ENCODE results near the gene HOXD3. TPM values are rescaled to one million over a fixed set of nuclear protein-coding genes. Genes with fewer than 3 reads are reported as not detected.

HOXD3 gene
- total RNA-seq (not detected), polyA plus RNA-seq (not detected), total RNA-seq (0 to 0.09 (median 0) reads per million in 6 experiments)

- no peak for ATAC-seq
- Mint-ChIP-seq H3K36me3 (peaks cover 2 to 5% (median 3%) of the 10 kb centered on the region in 3 donors), H3K27me3 (peaks cover 37 to 87% (median 72%) of the 10 kb centered on the region in 5 donors), H3K9me3 (peaks cover 0 to 2% (median 0%) of the 10 kb centered on the region in 9 donors), H3K27ac (peak within 1 kb of the TSS in 2 of 10 donors; percentile 50 to 56), H3K4me3 (peak within 1 kb of the TSS in 9 of 10 donors; percentile 1 to 81 (median 66)), H3K4me1 (peaks cover 12 to 33% (median 16%) of the 10 kb centered on the region in 4 donors)
- POLR2A ChIA-PET: no interaction called here
- no peak for DNase-seq
Measured at GRCh38 chr2:176156807-176157498, at the start of gene HOXD3. Gene HOXD3 (plus strand): TSS chr2:176157307. CDS start chr2:176169115, 11,808 bp downstream.

GRCh38 chr2:176107731-176108181, 49.4 kb upstream of the HOXD3 start:
- ATAC-seq: no peak
- Mint-ChIP-seq H3K27me3 (peaks cover 49 to 86% (median 75%) of the 10 kb centered on the region in 5 donors), H3K36me3 (peaks cover 0 to 28% (median 19%) of the 10 kb centered on the region in 3 donors), H3K4me1 (peaks cover 23 to 45% (median 29%) of the 10 kb centered on the region in 4 donors), H3K27ac (no peak overlapping the region), H3K9me3 (peaks cover 0 to 29% (median 5%) of the 10 kb centered on the region in 9 donors), H3K4me3 (no peak overlapping the region)
- POLR2A ChIA-PET: no interaction called here
- DNase-seq: no peak

GRCh38 chr2:176109192-176109901, 47.8 kb upstream of the HOXD3 start:
- Mint-ChIP-seq H3K9me3 (peaks cover 0 to 43% (median 8%) of the 10 kb centered on the region in 9 donors), H3K4me3 (peak overlapping the region; percentile 1 to 75 (median 40)), H3K4me1 (peaks cover 21 to 40% (median 26%) of the 10 kb centered on the region in 4 donors), H3K27ac (peak overlapping the region in 3 of 10 donors; percentile 1 to 83 (median 49)), H3K27me3 (peaks cover 51 to 86% (median 76%) of the 10 kb centered on the region in 5 donors), H3K36me3 (peaks cover 0 to 34% (median 17%) of the 10 kb centered on the region in 3 donors)
- ATAC-seq (no peak), DNase-seq (no peak)
- POLR2A ChIA-PET: no interaction called here

GRCh38 chr2:176109946-176110345, 47.2 kb upstream of the HOXD3 start:
- DNase-seq (no peak), ATAC-seq (no peak)
- Mint-ChIP-seq H3K9me3 (peaks cover 0 to 46% (median 8%) of the 10 kb centered on the region in 9 donors), H3K4me3 (peak overlapping the region in 2 of 10 donors; percentile 12 to 58), H3K27ac (no peak overlapping the region), H3K4me1 (peaks cover 17 to 34% (median 22%) of the 10 kb centered on the region in 4 donors), H3K36me3 (peaks cover 0 to 36% (median 14%) of the 10 kb centered on the region in 3 donors), H3K27me3 (peaks cover 48 to 85% (median 74%) of the 10 kb centered on the region in 5 donors)
- POLR2A ChIA-PET: no interaction called here

GRCh38 chr2:176110415-176111308, 46.4 kb upstream of the HOXD3 start:
- Mint-ChIP-seq H3K4me1 (peaks cover 13 to 26% (median 17%) of the 10 kb centered on the region in 4 donors), H3K4me3 (peak overlapping the region in 2 of 10 donors; percentile 11 to 36)
- POLR2A ChIA-PET: no interaction called here

GRCh38 chr2:176111309-176111663, 45.8 kb upstream of the HOXD3 start:
- no peak for DNase-seq
- POLR2A ChIA-PET: no interaction called here
- Mint-ChIP-seq H3K27me3 (peaks cover 43 to 84% (median 69%) of the 10 kb centered on the region in 5 donors), H3K4me1 (peaks cover 8 to 20% (median 12%) of the 10 kb centered on the region in 4 donors), H3K27ac (peak overlapping the region in 2 of 10 donors; percentile 80 to 85), H3K36me3 (peaks cover 0 to 38% (median 6%) of the 10 kb centered on the region in 3 donors), H3K9me3 (peaks cover 0 to 54% (median 8%) of the 10 kb centered on the region in 9 donors), H3K4me3 (peak overlapping the region in 2 of 10 donors; percentile 11 to 36)
- no peak for ATAC-seq

More at GRCh38 chr2:176110415-176111308, 46.4 kb upstream of the HOXD3 start:
- H3K36me3 Mint-ChIP-seq: peaks cover 0 to 41% (median 11%) of the 10 kb centered on the region in 3 donors
- ATAC-seq (no peak), DNase-seq (no peak)
- H3K9me3 Mint-ChIP-seq: peaks cover 0 to 51% (median 8%) of the 10 kb centered on the region in 9 donors
- peak overlapping the region in 2 of 10 donors; percentile 63 to 85 for H3K27ac Mint-ChIP-seq
- H3K27me3 Mint-ChIP-seq: peaks cover 47 to 84% (median 71%) of the 10 kb centered on the region in 5 donors

- peak overlapping the region in 3 of 10 donors; percentile 8 to 85 (median 80) for H3K27ac Mint-ChIP-seq
- H3K4me3 Mint-ChIP-seq: peak overlapping the region in 3 of 10 donors; percentile 33 to 45 (median 34)
- H3K9me3 Mint-ChIP-seq: peaks cover 0 to 60% (median 13%) of the 10 kb centered on the region in 9 donors
- POLR2A ChIA-PET: interaction anchor here (0.7 kb wide), 1 partner anchor 771 kb away, joined by 4 read pairs; no protein-coding TSS in a partner anchor
- H3K36me3 Mint-ChIP-seq: peaks cover 2 to 40% (median 6%) of the 10 kb centered on the region in 3 donors
- H3K4me1 Mint-ChIP-seq: peaks cover 7 to 17% (median 10%) of the 10 kb centered on the region in 4 donors
- ATAC-seq (no peak), DNase-seq (no peak)
- peaks cover 44 to 85% (median 73%) of the 10 kb centered on the region in 5 donors for H3K27me3 Mint-ChIP-seq
Measured at GRCh38 chr2:176111846-176112374, 45.2 kb upstream of the HOXD3 start.

GRCh38 chr2:176112375-176113302, 44.5 kb upstream of the HOXD3 start:
- H3K4me3 Mint-ChIP-seq: peak overlapping the region in 5 of 10 donors; percentile 34 to 58 (median 45)
- peaks cover 5 to 17% (median 7%) of the 10 kb centered on the region in 4 donors for H3K4me1 Mint-ChIP-seq
- DNase-seq: no peak
- peaks cover 48 to 92% (median 75%) of the 10 kb centered on the region in 5 donors for H3K27me3 Mint-ChIP-seq
- H3K9me3 Mint-ChIP-seq: peaks cover 0 to 64% (median 14%) of the 10 kb centered on the region in 9 donors
- H3K27ac Mint-ChIP-seq: peak overlapping the region in 2 of 10 donors; percentile 85 to 91
- POLR2A ChIA-PET: interaction anchor here (0.7 to 1.6 kb wide), 2 partner anchors 30 to 770 kb away, joined by 4 read pairs; no protein-coding TSS in a partner anchor
- no peak for ATAC-seq
- H3K36me3 Mint-ChIP-seq: peaks cover 6 to 42% (median 6%) of the 10 kb centered on the region in 3 donors

- no peak for DNase-seq
- H3K4me3 Mint-ChIP-seq: peak overlapping the region in 1 of 10 donors; percentile 29
- ATAC-seq: no peak
- peaks cover 1 to 13% (median 8%) of the 10 kb centered on the region in 4 donors for H3K4me1 Mint-ChIP-seq
- POLR2A ChIA-PET: interaction anchor here (1.6 kb wide), 1 partner anchor 32 kb away, joined by 4 read pairs; no protein-coding TSS in a partner anchor
- H3K36me3 Mint-ChIP-seq: peaks cover 8 to 43% (median 9%) of the 10 kb centered on the region in 3 donors
- H3K27me3 Mint-ChIP-seq: peaks cover 59 to 98% (median 84%) of the 10 kb centered on the region in 5 donors
- H3K9me3 Mint-ChIP-seq: peaks cover 0 to 66% (median 19%) of the 10 kb centered on the region in 9 donors
- peak overlapping the region in 1 of 10 donors; percentile 7 for H3K27ac Mint-ChIP-seq
Measured at GRCh38 chr2:176114120-176114929, 42.8 kb upstream of the HOXD3 start.

Data from naive thymus-derived CD8-positive, alpha-beta T cell (primary cell).